ENCODE results near the gene TIMM13.

The TIMM13 gene

DNA sequence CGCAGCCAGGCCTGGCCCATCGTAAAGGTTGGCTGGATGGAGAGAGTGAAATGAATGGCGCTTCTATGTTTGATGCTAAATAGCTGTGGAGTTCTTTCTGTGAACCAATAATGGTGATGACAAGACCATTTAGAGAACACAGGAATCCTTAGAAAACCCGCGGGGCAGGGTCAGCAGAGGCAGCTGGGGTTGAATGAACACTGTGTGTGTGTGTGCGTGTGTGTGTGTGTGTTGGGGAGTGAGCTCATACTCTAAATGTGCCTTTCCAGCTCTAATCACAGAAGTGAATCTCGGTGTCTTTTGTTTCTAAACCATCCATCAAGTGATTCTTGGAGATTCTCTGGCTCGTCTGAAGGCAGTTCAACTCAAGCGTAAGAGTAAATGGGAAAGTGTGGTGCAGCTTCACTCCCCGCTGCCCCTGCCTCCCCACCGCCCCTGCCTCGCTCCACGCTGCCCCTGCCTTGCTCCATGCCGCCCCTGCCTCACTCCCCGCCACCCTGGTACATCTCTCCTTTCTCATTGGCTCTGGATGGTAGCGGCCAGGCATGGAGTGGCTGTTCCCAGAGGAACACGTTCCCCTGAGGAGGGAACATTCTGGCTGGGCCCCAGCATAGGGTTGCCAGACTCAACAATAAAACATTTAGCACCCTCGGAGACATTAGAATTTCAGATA, 46.1 kb downstream of the TIMM13 start:
- DNase-seq (ENCODE audit: low read depth) = no peak

DNA sequence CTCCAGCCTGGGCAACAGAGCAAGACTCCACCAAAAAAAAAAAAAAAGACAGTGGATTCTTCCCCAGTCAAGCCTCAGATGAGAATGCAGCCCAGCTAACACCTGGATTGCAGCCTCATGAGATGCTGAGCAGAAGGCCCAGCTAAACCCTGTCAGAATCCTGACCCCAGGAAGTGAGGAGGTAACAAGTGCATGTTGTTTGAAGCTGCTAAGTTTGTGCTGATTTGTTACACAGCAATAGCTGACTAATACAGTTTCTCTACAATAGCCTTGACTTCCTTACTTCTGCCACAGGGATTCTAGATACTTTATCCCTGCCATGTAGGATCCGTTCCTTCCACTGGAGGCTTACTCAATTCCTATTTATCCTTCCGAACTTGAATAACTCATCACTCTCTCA, 46.8 kb downstream of the TIMM13 start:
- no peak for DNase-seq (ENCODE audit: low read depth)

DNA sequence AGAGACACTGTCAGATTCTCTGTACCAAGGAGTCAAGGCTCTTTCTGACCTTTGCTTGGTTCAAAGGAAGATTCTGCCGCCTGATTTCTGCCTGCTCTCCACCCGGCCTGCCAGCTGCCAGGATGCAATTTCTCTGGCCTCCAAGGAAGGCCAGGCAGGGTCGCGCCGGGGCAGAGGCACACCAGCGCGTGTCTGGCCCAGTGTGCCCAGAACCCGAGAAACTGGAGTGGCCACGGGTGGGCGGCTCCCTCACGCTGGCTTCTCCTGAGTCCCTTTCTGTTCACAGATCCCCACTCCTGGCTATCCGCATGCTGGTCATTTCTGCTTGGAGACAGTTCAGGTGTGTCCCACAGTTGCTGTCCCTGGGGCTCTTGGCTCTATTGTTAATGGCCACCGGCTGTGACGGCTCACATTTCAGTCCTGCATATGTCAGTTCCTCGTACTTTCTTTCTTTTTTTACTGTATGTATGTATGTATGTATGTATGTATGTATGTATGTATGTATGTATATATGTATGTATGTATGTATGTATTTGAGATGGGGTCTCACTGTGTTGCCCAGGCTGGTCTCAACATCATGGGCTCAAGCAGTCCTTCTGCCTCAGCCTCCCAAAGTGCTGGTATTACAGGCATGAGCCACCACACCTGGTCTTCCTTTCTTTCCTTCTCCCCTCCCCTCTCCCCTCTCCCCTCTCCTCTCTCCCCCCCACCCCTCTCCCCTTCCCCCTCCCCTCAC, 50.4 kb downstream of the TIMM13 start:
- DNase-seq (ENCODE audit: low read depth) = no peak
